Renal pelvis (tissue), 12 donors: ENCODE results near the gene ZNF79. TPM values are rescaled to one million over a fixed set of nuclear protein-coding genes. Genes with fewer than 3 reads are reported as not detected.
A peak's percentile ranks its signal among the peaks of the same experiment; 100 is the strongest.

Experiments used
- DNase-seq: peaks from one replicate; pipeline ENCODE4 v3.0.0-alpha.2; 2013
- long read RNA-seq, 16 experiments: transcript quantifications; one replicate each; lab custom pipeline, GENCODE V29; 2026
- polyA plus RNA-seq, 3 donors: library from polyadenylated mRNA; unstranded; fragments of 120-200 nt; gene quantifications; one replicate each; pipeline ENCODE4 v1.2.1, GENCODE V29; 2013; ENCODE audit not compliant: insufficient read length in 3 of 3

Gene ZNF79
- 1 to 10 TPM; 6.4 to 8.0 (median 7.9) TPM for polyA plus RNA-seq
- long read RNA-seq, donor 1, partial matches to known transcripts, result 9,185 of 9,465 reads
- long read RNA-seq, donor 1, other reads (novel, unspliced or antisense), result 279 of 9,465 reads
- long read RNA-seq, donor 2, partial matches to known transcripts, result 7,366 of 7,632 reads
- long read RNA-seq, donor 2, other reads (novel, unspliced or antisense), result 262 of 7,632 reads
- long read RNA-seq, donor 3, partial matches to known transcripts, result 0 of 2 reads
- long read RNA-seq, donor 3, other reads (novel, unspliced or antisense), result 0 of 2 reads
- long read RNA-seq, donor 4, partial matches to known transcripts, result 7,939 of 8,197 reads
- long read RNA-seq, donor 4, other reads (novel, unspliced or antisense), result 256 of 8,197 reads
- long read RNA-seq, donor 5, partial matches to known transcripts, result 805 of 3,763 reads
- long read RNA-seq, donor 5, other reads (novel, unspliced or antisense), result 2,958 of 3,763 reads
- long read RNA-seq, donor 6, transcript ZNF79-203 (5 exons, 2,192 nt), result major isoform, 6 of 7,525 reads
- long read RNA-seq, donor 6, partial matches to known transcripts, result 7,315 of 7,525 reads
- long read RNA-seq, donor 6, other reads (novel, unspliced or antisense), result 204 of 7,525 reads
- long read RNA-seq, donor 7, partial matches to known transcripts, result 7,055 of 7,306 reads
- long read RNA-seq, donor 7, other reads (novel, unspliced or antisense), result 250 of 7,306 reads
- long read RNA-seq, donor 8, partial matches to known transcripts, result 2,173 of 2,233 reads
- long read RNA-seq, donor 8, other reads (novel, unspliced or antisense), result 60 of 2,233 reads
- long read RNA-seq, donor 9, partial matches to known transcripts, result 7,081 of 7,299 reads
- long read RNA-seq, donor 9, other reads (novel, unspliced or antisense), result 216 of 7,299 reads
- long read RNA-seq, donor 10, partial matches to known transcripts, result 5,530 of 5,718 reads
- long read RNA-seq, donor 10, other reads (novel, unspliced or antisense), result 185 of 5,718 reads
- long read RNA-seq, donor 11, partial matches to known transcripts, result 4,314 of 4,449 reads
- long read RNA-seq, donor 11, other reads (novel, unspliced or antisense), result 132 of 4,449 reads
- long read RNA-seq, donor 12, partial matches to known transcripts, result 7,668 of 7,955 reads
- long read RNA-seq, donor 12, other reads (novel, unspliced or antisense), result 285 of 7,955 reads
- long read RNA-seq, donor 13, partial matches to known transcripts, result 4,332 of 4,446 reads
- long read RNA-seq, donor 13, other reads (novel, unspliced or antisense), result 112 of 4,446 reads
- long read RNA-seq, donor 14, result 0 reads
- long read RNA-seq, donor 15, partial matches to known transcripts, result 16,078 of 16,566 reads
- long read RNA-seq, donor 15, other reads (novel, unspliced or antisense), result 488 of 16,566 reads
- long read RNA-seq, donor 16, partial matches to known transcripts, result 6,892 of 7,094 reads
- long read RNA-seq, donor 16, other reads (novel, unspliced or antisense), result 202 of 7,094 reads

DNA sequence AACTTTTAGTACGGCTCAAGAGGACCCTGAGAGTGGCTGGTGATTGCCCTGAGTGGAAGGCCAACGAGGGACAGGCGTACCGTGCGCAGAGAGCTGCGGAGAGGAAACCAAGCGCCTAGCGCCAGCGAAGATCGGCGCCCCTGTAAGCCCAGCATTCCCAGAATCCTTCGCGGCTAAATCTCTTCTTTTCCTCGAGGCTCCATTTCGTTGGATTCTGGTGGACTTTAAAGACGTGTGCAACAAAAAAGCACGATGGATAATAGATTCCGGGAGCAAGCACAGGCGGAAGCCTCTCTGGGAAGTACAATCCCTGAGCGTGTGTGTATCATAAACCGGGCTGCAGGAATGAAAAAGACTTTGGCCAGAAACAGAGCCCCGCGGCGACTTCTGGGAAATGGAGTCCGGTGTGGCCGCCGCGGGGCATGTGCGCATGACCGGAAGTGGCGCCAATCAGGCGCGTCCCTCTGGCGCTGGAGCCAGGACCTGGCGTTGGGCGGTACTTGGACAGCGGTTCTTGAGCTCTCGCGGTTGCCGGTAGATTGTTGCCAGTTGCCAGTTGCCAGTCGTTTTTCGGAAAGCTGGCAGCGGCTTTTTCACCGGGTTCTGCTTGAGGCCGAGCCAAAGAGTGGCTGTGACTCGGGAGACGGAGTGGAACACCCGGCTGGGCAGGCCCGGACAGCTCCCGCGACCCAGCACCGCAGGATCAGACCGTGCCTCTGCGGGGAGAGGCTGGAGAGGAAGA lies at the start of gene ZNF79:
TSS of gene ZNF79 (plus strand) at position 449 of the 742 bp plus-strand sequence. CDS start 406 bp downstream, outside the sequence.
- peak; percentile 91 for DNase-seq

DNA sequence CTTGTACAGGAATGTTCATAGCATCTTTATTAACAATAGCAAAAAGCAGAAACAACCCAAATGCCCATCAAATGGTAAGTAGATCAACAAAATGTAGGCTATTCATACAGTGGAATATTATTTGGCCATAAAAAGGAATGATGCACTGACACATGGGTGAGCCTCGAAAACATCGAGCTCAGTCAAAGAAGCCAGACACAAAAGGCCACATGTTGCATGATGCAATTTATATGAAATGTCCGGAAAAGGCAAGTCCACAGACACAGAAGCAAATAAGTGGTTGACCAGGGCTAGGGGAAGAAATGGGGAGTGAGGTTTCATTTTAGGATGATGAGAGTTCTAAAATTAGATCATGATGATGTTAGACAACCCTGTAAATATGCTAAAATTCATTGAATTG lies 43.7 kb upstream of the ZNF79 start:
- no peak for DNase-seq

GRCh38 chr9:127382541-127382940 lies 41.6 kb upstream of the ZNF79 start:
- no peak for DNase-seq

- DNase-seq, result no peak
Observed at GRCh38 chr9:127384016-127384730, 40.0 kb upstream of the ZNF79 start.

GRCh38 chr9:127384901-127385300 lies 39.3 kb upstream of the ZNF79 start:
- DNase-seq, result no peak

DNA sequence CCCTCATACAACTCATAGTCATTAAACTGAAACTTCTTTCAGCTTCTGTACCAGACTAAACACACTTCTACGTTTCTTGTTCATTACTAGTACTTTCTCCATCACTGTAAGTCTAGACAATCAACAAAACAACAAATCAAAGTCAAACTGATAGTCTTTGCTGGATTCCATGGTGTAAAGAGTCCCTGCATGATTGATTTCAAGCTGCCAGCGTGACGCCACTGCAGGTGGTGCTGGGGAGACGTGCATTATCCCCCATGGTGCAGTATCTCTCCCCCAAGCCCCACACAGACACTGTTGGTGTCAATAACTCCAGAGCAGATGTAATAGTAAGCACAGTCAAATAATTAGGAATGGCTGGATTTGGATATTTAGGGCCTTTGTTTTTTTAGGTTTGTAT lies 37.9 kb upstream of the ZNF79 start:
- DNase-seq, result no peak

DNA sequence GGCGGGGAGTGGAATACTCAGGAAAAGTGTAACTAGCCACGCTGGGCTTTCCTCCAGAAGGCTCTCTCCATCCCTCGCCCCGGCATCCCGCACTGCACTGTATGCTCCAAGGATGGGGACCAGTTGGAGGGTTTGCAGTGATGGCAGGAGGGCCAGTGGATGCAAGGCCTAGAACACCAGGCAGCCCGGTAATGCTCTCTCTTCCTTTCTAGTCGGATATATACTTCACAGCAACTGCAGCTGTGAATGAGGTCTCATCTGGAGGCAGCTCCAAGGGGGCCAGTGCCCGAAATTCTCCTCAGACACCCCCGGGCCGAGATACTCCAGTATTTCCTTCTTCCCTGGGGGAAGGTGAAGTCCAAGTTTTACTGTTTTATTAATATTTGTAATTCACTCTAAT lies 37.2 kb upstream of the ZNF79 start:
- DNase-seq, result no peak

GRCh38 chr9:127388037-127388855 lies 35.9 kb upstream of the ZNF79 start:
- peak; percentile 77 for DNase-seq

DNA sequence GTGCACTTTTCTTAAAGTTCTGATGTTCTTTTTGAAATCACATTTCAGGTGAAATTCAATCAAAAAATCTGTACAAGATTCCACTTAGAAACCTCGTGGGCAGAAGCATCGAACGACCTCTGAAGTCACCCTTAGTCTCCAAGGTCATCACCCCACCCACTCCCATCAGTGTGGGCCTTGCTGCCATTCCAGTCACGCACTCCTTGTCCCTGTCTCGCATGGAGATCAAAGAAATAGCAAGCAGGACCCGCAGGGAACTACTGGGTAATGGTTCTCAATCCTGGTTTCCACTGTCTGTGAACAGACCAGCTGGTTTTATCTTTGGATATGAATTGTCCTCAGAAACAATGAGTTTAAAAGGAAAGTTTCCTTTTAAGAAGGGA lies 35.3 kb upstream of the ZNF79 start:
- DNase-seq, result peak; percentile 33

GRCh38 chr9:127389381-127390247 lies 34.6 kb upstream of the ZNF79 start:
- no peak for DNase-seq

DNA sequence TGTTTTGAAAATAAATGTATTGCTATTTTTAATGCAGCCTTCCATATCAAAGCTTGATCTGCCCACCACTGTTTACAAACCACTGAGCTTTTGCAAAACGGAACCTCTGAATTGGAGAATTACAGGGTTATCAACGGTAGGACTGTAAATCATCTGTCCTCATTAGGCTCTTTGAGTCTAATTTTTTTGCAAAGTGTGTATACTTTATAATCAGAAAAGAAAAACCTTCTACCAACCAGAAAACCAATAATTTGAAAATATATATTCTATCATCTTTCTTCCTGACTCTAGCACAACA lies 34.0 kb upstream of the ZNF79 start:
- no peak for DNase-seq

DNA sequence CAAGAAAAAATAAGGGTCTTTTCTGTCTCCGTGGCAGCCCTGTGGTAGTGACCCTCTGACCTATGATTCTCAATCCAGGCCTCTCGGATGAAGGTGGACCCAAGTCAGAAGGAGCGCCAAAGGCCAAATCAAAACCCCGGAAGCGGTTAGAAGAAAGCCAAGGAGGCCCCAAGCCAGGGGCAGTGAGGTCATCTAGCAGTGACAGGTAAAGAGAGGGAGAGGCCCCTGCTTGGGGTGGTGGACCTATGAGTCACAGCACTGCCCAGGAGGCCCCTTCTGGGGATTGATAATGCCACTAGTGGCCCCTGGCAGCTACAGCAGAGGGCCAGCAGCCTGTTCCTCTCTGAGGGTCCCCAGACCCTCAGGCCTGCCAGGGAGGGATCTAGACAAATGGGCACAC lies 33.6 kb upstream of the ZNF79 start:
- no peak for DNase-seq

DNA sequence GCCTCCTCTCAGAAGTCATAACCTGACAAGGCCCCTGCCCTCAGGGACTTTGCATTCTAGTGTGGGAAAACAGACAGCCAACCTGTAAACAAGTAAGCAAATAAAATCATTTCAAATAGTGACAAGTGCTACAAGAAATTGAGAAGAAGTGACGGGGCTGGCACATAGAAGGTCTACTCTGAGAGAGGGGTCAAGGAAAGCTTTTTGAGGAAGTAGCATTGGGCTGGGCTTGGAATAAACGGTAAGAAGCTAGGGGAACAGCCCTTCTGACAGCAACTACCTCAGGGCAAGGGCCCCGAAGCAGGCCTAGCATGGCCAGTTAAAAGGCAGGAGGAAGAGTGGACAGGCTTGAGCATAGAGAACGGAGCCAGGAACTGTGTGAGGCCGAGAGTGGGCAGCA lies 32.0 kb upstream of the ZNF79 start:
- DNase-seq, result no peak

DNA sequence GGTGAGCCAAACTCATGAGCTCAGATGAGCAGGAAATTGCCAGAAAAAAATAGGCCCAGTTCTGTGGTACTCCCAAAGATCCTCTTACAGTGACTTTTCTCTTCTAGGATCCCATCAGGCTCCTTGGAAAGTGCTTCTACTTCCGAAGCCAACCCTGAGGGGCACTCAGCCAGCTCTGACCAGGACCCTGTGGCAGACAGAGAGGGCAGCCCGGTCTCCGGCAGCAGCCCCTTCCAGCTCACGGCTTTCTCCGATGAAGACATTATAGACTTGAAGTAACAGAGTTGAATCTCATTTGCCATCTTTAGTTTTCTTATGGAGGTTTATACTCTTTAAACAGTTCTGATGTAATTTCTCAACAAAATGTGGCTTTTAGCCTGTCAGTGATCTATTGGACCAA lies 31.2 kb upstream of the ZNF79 start:
- DNase-seq, result no peak

DNA sequence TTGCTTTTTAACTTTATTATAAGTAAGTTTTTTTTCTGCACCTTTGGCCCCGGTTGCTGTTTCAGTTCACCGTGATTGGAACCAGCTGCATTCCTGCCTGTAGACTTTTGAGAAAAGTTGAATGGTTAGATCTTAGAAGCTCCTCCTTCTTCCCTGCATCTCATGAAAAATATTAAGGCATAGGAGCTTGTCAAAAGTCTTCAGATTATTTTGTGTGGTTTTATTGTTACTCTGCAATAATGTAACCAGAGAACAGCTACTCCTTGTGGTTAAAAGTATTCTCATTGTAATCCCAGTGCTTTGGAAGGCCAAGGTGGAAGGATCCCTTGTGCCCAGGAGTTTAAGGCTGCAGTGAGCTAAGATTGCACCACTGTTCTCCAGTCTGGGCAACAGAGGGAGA lies 30.5 kb upstream of the ZNF79 start:
- peak; percentile 36 for DNase-seq

- DNase-seq, result no peak
Observed at GRCh38 chr9:127395497-127396252, 28.5 kb upstream of the ZNF79 start.

DNA sequence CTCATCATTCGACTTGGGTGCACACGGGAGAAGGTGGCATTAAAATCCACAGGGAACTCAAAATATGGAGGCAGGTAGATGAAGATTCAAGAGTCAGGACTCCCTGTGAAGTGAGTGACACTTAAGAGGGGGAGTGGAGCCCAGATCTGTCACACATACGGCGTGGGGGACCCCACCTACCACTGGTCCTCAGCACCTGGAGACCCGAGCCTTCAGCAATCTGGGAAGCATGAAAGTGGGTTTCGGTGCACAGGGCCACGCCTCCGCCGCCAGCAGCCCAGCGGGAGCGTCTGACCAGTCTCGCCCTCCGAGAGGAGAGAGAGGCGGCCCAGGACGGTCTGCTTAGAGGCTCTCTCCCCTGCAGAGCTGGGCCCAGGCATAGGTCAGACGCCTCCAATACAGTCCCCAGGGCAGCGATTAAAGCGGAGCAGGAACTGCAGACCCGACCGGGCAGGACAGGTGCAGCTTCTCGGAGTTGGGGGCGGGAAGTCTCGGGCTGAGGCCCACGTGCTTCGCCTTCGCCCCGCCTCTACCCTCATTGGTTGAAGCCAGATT lies 27.9 kb upstream of the ZNF79 start:
- no peak for DNase-seq
